ENCODE measurements around the gene B4GALT1.

B4GALT1 gene

GRCh38 chr9:33167084-33167971, at the start of gene B4GALT1:
Gene B4GALT1 (minus strand): TSS chr9:33167336. CDS start chr9:33167169, 167 bp downstream.
- peak; percentile 91 to 98 (median 96) for DNase-seq (ENCODE audit: low read depth in 4 of 4, low spot score in 1 of 4)

DNA sequence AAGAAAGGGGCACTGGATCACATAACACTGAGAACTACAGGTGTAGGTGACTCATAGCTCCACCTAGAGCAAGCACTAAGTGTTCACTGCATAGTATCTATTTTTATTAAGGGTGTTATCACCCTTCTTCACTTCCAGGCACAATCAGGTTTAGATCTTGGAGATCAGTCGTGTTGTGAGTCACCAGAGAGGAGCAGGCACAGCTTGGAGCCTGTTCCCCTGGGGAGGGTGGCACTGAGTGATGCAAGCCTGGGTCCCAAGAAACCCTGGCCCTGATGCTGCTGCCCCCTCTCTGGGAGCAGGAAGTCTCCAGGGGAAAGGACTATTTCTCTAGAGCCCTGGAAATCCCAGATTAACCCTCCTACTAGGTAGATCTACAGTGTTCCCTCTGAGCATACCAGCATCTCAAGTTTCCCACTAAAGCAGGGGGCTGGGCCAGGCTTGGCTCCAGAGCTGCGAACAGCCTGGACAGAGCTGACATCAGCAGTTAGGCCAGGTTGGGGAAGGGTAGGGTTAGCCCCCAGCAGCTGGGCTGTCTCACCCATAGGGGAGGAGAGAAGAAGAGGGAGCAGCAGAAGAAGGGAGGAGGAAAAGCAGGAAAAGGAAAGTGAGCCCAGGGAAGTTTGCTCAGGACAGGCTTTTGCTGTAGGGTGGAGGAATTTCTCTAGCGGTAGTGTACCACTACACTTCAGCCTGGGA, 44.7 kb upstream of the B4GALT1 start:
- no peak for DNase-seq (ENCODE audit: low read depth in 4 of 4, low spot score in 1 of 4)

GRCh38 chr9:33210006-33210715, 43.0 kb upstream of the B4GALT1 start:
- no peak for DNase-seq (ENCODE audit: low read depth in 4 of 4, low spot score in 1 of 4)

- DNase-seq (ENCODE audit: low read depth in 4 of 4, low spot score in 1 of 4), result no peak
Observed at GRCh38 chr9:33209394-33209793, 42.3 kb upstream of the B4GALT1 start.

DNA sequence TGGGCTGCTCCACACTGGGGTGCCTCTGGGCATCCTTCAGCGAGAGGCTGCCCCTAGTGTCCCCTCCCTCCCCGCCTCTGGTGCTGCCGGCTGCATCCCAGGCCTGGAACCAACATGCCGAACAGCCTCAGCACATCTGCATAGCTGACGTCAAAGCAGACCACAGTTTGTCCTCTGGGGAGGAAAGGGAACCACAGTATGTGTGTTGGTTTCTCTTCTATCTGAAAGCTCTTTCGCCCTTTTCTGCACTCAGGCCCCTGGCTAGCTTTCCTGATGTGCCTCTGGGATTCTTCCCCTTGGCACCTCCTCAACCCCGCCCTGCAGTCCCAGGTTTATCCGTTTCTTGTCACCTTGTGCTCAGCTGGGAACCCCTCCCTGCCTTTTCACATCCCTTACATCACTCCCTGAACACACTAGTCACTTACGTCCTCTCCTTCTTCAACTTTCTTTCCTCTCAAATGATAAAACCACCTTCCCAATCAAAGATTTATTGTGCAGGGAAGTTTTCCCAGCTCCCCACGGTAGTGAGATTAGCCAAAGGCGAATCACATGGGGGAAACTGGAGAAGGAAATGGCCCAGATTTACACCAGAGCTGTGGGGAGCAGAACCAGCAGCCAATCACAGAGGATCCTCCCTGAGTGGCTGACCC, 35.5 kb upstream of the B4GALT1 start:
- no peak for DNase-seq (ENCODE audit: low read depth in 4 of 4, low spot score in 1 of 4)

DNA sequence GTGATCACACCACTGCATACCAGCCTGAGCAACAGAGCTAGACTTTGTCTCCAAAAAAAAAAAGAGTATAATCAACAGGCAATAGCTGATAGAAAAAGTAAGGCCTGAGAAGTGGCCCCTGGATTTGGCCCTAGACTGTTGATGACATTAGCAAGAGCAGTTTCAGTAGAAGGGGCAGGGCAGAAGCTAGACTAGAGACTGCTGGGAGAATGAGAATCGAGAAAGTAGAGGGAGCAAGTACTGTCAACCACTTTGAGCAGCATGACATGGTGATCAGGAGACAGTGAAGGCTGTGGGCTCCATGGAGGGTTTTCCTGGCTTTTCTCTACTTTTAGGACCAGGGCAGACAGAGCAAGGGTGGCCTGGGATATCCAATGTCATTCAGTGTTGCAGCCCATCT, 34.9 kb upstream of the B4GALT1 start:
- no peak for DNase-seq (ENCODE audit: low read depth in 4 of 4, low spot score in 1 of 4)

- no peak for DNase-seq (ENCODE audit: low read depth in 4 of 4, low spot score in 1 of 4)
Observed at GRCh38 chr9:33198165-33198564, 31.0 kb upstream of the B4GALT1 start.

DNA sequence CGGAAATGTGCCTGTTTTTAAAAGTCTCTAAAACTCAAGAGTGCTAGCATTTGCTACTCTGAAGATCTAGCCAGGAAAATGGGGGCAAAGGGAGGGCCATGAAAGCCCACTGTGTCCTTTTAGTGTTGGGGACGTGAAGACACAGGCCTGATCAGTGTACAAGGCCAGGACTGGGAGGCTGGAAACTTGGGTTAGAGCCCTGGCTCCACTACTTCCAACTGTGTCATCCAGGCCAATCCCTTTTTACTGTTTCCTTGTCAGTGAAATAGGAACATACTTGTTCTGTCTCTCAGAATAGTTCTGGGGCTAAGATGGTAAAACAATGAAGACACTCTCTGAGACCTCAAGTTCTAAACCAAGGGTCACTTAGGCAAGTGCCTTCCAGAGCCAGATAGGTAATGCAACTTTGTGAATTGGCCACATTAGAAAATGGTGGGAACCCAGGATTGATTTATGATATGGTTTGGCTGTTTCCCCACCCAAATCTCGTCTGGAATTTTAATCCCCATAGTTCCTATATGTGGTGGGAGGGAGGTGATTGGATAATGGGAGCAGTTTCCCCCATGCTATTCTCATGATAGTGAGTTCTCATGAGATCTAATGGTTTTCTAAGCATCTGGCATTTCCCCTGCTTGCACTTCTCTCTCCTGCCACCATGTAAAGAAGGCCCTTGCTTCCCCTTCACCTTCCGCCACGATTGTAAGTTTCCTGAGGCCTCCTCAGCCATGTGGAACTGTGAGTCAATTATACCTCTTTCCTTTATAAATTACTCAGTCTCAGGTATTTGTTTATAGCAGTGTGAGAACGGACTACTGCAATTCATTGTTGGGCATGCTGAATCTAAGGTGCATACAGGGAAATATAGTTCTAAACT, 30.4 kb upstream of the B4GALT1 start:
- DNase-seq (ENCODE audit: low read depth in 4 of 4, low spot score in 1 of 4), result no peak

DNA sequence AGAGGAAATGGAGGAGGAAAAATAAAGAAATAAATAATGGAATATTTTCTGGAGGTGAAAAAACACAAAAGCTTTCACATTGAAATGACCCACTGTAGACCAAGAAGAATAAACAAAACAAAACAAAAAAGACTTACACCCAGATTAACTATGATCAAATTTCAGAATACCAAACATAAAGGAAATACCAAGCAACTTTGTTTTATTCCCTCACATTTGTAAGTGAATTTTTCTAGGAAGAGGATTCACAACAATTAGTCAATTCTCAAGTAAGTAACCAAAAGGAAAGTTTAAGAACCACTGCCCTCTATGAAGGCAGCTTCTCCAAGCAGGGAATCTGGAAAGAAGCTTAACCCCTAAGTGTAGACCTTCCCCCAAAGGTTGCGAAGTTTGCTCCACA, 29.6 kb upstream of the B4GALT1 start:
- no peak for DNase-seq (ENCODE audit: low read depth in 4 of 4, low spot score in 1 of 4)

GRCh38 chr9:33193818-33194217, 26.7 kb upstream of the B4GALT1 start:
- DNase-seq (ENCODE audit: low read depth in 4 of 4, low spot score in 1 of 4), result no peak

DNA sequence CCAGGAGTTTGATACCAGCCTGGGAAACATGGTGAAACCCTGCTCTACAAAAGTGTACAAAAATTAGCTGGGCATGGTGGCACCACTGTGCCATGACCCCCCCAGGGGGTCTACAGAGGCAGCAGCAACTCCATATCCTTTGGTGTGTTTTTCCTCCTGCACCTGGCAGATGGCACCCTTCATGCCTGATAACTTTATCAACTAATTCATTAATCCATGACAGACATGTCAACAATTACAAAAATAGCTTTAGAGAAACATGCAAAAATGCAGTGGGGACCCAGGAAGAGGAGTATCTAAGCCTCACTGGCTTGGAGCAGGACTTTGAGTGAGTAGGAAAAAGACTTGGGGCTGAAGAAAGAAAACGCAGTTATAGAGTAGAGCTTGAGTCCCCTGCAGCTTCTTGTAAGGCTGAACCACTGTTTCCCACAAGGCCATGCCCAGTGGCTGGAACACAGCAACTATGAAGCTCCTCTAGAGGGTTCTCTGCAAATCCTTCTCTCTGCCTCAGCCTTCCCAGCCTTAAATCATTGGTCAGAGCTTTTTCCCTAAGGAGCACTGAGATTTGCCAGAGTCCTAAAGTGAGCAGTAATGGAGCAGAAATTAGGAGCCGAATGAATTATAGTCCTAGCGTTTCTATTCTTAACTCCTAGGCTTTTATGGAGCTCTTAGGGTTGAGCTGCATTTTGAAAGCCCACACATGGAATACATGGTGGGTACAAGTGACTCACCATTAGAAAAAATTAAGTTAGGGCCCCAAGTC, 25.5 kb upstream of the B4GALT1 start:
- DNase-seq (ENCODE audit: low read depth in 4 of 4, low spot score in 1 of 4), result no peak

DNA sequence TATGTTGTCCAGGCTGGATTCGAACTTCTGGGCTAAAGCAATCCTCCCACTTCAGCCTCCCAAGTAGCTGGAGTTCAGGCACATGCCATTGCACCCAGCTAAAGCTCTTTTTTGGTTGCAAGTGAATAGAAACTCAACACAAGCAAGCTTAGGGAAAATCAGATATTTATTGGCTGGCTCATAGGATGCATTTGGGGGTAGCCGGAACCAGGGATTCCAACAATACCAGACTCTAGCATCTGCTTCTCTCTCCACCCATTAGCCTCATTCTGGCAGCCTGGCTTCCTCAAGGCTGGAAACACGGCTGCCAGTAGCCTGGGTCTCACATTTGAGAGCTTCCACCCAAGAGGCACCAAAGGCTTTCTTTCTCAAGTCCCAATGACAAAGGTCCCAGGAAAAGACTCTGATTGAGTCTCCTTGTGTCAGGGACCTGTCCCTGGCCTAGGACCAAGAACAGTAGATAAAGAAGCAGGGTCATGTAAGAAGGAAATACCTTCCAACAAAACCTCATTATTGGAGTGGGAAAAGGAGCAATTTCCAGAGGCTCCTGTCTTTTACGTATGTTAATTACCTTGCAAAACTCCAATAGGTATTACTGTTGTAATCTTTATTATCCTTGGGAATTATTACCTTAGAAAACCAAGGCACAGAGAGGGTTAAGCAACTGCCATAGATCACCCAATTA, 23.0 kb upstream of the B4GALT1 start:
- DNase-seq (ENCODE audit: low read depth in 4 of 4, low spot score in 1 of 4), result no peak

GRCh38 chr9:33189331-33189791, 22.2 kb upstream of the B4GALT1 start:
- DNase-seq (ENCODE audit: low read depth in 4 of 4, low spot score in 1 of 4), result no peak

DNA sequence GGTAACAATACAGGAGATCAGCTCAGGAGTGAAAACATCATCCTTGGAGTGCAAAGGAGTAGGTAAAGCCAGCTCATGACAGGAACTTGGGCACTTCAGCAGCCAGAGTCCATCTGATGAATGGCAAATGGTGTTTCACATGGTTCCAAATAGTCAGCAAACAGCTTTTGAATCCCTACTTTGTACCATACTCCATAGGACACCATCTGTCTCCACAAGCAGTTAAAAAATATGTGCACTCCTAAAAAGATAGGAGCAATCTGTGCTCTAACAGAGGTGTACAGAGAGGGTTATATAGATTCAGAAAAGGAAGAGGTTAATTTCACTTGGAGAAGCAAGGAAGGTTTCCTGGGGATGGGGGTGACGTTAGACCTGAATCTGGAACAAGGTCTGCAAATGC, 21.6 kb upstream of the B4GALT1 start:
- no peak for DNase-seq (ENCODE audit: low read depth in 4 of 4, low spot score in 1 of 4)

DNA sequence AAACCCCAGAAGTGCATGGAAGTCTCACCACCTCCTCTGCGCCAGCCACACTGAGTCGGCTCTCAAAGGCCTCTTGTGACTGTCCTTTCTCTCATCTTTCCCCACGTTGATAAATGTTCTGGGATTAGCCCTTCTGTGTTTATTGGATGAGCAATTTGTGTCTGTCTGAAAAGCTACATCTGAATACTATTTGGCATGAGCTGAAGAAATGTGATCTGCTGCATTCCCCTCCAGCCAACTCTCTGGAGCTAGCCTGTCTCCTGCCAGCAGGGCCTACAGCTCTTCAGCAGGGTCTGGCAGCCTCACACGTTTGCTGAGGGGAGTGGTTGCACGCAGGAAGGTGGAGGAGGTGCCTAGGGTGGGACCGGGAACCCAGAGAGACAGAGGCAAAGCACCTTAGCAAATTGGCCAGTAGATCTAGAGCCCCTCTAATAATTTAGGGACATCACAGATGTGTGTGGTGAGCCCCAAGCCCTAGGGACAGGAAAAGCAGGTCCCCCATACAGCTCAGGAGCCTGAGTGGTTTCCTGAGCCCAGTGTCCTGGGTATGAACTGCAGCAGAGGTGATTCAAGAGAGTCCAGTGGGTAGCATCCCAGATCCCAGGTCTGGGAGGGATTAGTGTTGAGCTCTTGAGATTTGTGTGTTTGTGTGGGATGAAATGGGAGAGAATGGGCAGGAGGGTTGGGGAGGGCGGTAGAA, 20.5 kb upstream of the B4GALT1 start:
- DNase-seq (ENCODE audit: low read depth in 4 of 4, low spot score in 1 of 4), result no peak

DNA sequence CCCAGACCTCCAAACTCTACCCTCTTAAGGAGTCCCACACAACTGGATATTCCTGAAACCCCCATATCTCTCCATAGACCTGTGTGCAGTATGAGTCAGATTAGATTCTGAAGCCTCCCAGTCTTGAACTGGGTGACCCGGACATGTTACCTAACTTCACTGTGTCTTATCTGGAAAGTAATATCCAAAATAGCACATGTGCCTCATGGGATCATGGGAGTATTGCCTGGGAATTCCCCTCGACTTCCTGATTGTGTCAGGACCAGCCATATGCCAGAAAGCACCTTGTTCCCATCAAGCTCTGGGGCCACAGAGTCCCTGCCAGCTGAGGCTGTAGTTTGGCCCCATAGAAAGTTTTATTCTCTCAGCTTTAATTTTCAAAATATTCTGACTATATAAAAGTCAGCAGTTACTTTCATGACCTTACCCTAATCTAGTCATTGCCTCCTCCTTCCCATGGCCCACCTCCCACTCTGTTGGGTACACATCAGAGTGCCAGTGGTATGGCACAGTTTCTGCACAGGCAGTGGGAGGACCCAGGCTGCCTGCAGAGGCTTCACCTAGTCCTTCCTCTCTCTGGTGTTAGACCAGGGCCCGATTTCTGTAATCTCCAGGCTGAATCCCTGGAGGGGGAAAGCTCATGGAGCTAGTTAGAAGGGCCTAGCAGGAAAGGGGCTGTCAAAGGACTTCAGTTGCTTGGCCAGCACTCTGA, 19.5 kb upstream of the B4GALT1 start:
- no peak for DNase-seq (ENCODE audit: low read depth in 4 of 4, low spot score in 1 of 4)

- DNase-seq (ENCODE audit: low read depth in 4 of 4, low spot score in 1 of 4), result no peak
Observed at GRCh38 chr9:33185858-33186257, 18.7 kb upstream of the B4GALT1 start.

DNA sequence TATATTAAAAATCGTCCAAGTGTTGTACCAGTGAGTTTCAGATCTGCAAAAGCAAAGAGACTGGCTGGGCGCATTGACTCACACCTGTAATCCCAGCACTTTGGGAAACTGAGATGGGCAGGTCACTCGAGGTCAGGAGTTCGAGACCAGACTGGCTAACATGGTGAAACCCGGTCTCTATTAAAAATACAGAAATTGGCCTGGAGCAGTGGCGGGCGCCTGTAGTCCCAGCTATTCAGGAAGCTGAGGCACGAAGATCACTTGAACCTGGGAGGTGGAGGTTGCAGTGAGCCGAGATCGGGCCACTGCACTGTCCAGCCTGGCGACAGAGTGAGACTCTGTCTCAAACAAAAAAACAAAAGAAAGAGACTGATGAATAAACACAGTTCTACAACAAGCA, 18.3 kb upstream of the B4GALT1 start:
- no peak for DNase-seq (ENCODE audit: low read depth in 4 of 4, low spot score in 1 of 4)
